HEK293 (cell line): ENCODE measurements around the gene NECTIN1.

Experiments used
- REPIN1 ChIP-seq: fragments of 450-650 bp; formaldehyde crosslinking; IDR thresholded peaks from 2 replicates; pipeline ENCODE4 v1.5.1; 2017; ENCODE audit warnings: missing biosample characterization, missing genetic modification characterization, low read depth
- SP2 ChIP-seq: fragments of 450-650 bp; formaldehyde crosslinking; IDR thresholded peaks from 2 replicates; pipeline ENCODE4 v1.5.1; 2016; ENCODE audit warnings: missing biosample characterization, missing genetic modification characterization
- ZBTB1 ChIP-seq: fragments of 450-650 bp; formaldehyde crosslinking; IDR thresholded peaks from 2 replicates; pipeline ENCODE4 v1.5.1; 2016; ENCODE audit warnings: missing biosample characterization, missing genetic modification characterization
- ZBTB8A ChIP-seq: fragments of 450-650 bp; formaldehyde crosslinking; IDR thresholded peaks from 2 replicates; pipeline ENCODE4 v1.5.1; 2016; ENCODE audit warnings: missing biosample characterization, missing genetic modification characterization
- ZNF174 ChIP-seq: fragments of 450-650 bp; formaldehyde crosslinking; IDR thresholded peaks from 2 replicates; pipeline ENCODE4 v1.5.0; 2017; ENCODE audit warnings: missing biosample characterization, mild to moderate bottlenecking, missing genetic modification characterization
- ZNF184 ChIP-seq: fragments of 450-650 bp; IDR thresholded peaks from 2 replicates; pipeline ENCODE4 v1.5.1; 2018; ENCODE audit warnings: missing biosample characterization, mild to moderate bottlenecking, missing genetic modification characterization
- ZNF211 ChIP-seq: fragments of 450-650 bp; formaldehyde crosslinking; IDR thresholded peaks from 2 replicates; pipeline ENCODE4 v1.5.1; 2016; ENCODE audit warnings: low read depth, missing biosample characterization, missing genetic modification characterization
- ZNF677 ChIP-seq: fragments of 450-650 bp; IDR thresholded peaks from 2 replicates; pipeline ENCODE4 v1.5.0; 2018; ENCODE audit warnings: missing biosample characterization, mild to moderate bottlenecking, missing genetic modification characterization, moderate library complexity
- TF ChIP-seq, protein P1 (sequence below): fragments of 450-650 bp; formaldehyde crosslinking; IDR thresholded peaks from 2 replicates; pipeline ENCODE4 v1.5.1; 2016; ENCODE audit warnings: missing biosample characterization, missing genetic modification characterization
- TF ChIP-seq, protein P2 (sequence below): fragments of 450-650 bp; formaldehyde crosslinking; IDR thresholded peaks from 2 replicates; pipeline ENCODE4 v1.5.1; 2016; ENCODE audit warnings: missing biosample characterization, missing genetic modification characterization

DNA sequence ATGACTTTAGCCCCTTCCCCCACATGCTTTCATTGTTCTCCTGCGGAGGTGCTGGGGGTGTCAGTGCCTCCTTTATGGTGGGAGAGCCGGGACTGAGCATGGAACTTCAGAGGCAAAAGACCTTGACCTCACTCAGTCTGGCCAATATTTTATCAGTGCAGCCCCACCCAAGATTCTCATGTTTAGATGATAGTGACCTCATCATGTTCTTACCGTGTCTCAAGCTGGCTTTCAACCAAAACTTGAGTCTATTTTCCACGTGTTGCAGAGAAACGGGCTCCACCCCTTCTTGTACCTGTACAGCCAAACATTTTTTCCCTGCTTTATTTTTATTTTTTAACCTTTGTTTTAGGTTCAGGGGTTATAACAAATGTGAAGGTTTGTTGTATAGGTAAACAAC, 47.7 kb upstream of the NECTIN1 start:
- TF ChIP-seq, protein P1, sequence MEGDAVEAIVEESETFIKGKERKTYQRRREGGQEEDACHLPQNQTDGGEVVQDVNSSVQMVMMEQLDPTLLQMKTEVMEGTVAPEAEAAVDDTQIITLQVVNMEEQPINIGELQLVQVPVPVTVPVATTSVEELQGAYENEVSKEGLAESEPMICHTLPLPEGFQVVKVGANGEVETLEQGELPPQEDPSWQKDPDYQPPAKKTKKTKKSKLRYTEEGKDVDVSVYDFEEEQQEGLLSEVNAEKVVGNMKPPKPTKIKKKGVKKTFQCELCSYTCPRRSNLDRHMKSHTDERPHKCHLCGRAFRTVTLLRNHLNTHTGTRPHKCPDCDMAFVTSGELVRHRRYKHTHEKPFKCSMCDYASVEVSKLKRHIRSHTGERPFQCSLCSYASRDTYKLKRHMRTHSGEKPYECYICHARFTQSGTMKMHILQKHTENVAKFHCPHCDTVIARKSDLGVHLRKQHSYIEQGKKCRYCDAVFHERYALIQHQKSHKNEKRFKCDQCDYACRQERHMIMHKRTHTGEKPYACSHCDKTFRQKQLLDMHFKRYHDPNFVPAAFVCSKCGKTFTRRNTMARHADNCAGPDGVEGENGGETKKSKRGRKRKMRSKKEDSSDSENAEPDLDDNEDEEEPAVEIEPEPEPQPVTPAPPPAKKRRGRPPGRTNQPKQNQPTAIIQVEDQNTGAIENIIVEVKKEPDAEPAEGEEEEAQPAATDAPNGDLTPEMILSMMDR (tag by site-specific recombination), result no peak
- TF ChIP-seq REPIN1 (tag by site-specific recombination) (no peak), ZNF677 (tag by site-specific recombination) (no peak), ZBTB1 (no peak), ZBTB8A (tag by site-specific recombination) (no peak), ZNF174 (no peak), ZNF184 (tag by site-specific recombination) (no peak), ZNF211 (tag by site-specific recombination) (no peak), SP2 (tag by site-specific recombination) (no peak)
- TF ChIP-seq, protein P2, sequence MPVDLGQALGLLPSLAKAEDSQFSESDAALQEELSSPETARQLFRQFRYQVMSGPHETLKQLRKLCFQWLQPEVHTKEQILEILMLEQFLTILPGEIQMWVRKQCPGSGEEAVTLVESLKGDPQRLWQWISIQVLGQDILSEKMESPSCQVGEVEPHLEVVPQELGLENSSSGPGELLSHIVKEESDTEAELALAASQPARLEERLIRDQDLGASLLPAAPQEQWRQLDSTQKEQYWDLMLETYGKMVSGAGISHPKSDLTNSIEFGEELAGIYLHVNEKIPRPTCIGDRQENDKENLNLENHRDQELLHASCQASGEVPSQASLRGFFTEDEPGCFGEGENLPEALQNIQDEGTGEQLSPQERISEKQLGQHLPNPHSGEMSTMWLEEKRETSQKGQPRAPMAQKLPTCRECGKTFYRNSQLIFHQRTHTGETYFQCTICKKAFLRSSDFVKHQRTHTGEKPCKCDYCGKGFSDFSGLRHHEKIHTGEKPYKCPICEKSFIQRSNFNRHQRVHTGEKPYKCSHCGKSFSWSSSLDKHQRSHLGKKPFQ (tag by site-specific recombination), result no peak
